SH-SY5Y (cell line): Measurements from ENCODE around the gene SORCS3.

ENCODE experiments used
- GATA2 ChIP-seq: IDR thresholded peaks from 2 replicates; pipeline ENCODE4 v1.6.1; 2011; ENCODE audit warnings: mild to moderate bottlenecking, low read depth, low read length
- GATA3 ChIP-seq: IDR thresholded peaks from 2 replicates; pipeline ENCODE4 v1.6.1; 2011; ENCODE audit warnings: low read depth, mild to moderate bottlenecking, low read length, moderate library complexity

DNA sequence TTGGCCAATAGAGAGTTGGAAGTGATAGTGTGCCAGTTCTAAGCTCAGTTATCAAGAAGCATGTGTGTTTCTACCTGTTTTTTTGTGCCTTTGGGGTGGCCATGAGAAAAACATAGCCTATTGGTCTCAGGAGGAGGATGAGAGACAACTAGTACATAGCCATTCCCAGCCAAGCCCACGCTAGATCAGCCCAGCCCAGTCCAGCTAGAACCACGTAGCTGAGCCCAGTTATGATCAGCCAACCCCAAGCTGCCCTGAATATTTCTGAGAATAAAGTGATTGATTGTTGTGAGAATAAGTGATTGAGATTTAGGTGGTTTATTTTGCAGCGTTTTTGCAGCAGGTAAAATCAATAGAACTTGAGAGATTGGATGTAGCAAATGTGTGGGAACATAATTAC, 15.9 kb downstream of the SORCS3 start:
- no peak for TF ChIP-seq GATA2
- no peak for TF ChIP-seq GATA3
